H1 (cell line): ENCODE data around the gene RNASET2. TPM values are rescaled to one million over a fixed set of nuclear protein-coding genes. Genes with fewer than 3 reads are reported as not detected.
"Not testable (repeated sequence)": the region's sequence is repeated elsewhere in the genome, so short reads cannot be mapped to it uniquely, and the experiment has no call there.

Experiments used
- CTCF ChIA-PET: fragments of 300-600 bp; sonication (Branson Sonifier 250); formaldehyde crosslinking; loops from one replicate; lab custom pipeline; 2021; ENCODE audit not compliant: partially characterized antibody; lab: Charles Lee
- POLR2A ChIA-PET: fragments of 300-600 bp; sonication (Branson Sonifier 250); formaldehyde crosslinking; loops from one replicate; lab custom pipeline; 2021; ENCODE audit warnings: inconsistent platforms; ENCODE audit not compliant: partially characterized antibody; lab: Charles Lee
- DNase-seq, 2 experiments: peaks; one replicate each; pipeline versions ENCODE4 v3.0.0 to v3.0.0-alpha.2; 2010 to 2022; ENCODE audit warnings: low spot score in 2 of 2, low read depth in 1 of 2, mixed read lengths in 1 of 2
- FAIRE-seq: peaks from 2 replicates; lab custom pipeline; 2011; peaks lifted over from hg19 to GRCh38; lab: Jason Lieb, UNC
- H2AFZ ChIP-seq: 2 replicates; pipeline ENCODE4 v1.8.1; 2012; ENCODE audit warnings: low read length, inconsistent platforms
- H2AK5ac ChIP-seq: 2 replicates; pipeline ENCODE4 v1.6.1; 2013; ENCODE audit warnings: low read depth, low read length
- H2BK120ac ChIP-seq: replicated peaks from 2 replicates; pipeline ENCODE3; 2013; ENCODE audit warnings: low read depth, low read length, inconsistent platforms
- H2BK12ac ChIP-seq: 2 replicates; pipeline ENCODE4 v1.6.1; 2013; ENCODE audit warnings: low read depth, low read length
- H2BK15ac ChIP-seq: 2 replicates; pipeline ENCODE4 v1.6.1; 2013; ENCODE audit warnings: low read length
- H2BK20ac ChIP-seq: 2 replicates; pipeline ENCODE4 v1.6.1; 2013; ENCODE audit warnings: low read length
- H2BK5ac ChIP-seq: 2 replicates; pipeline ENCODE4 v1.6.1; 2013; ENCODE audit warnings: low read depth, low read length
- H3K14ac ChIP-seq: 2 replicates; pipeline ENCODE4 v1.6.1; 2013; ENCODE audit warnings: inconsistent platforms; ENCODE audit not compliant: insufficient read length
- H3K18ac ChIP-seq: 2 replicates; pipeline ENCODE4 v1.6.1; 2013; ENCODE audit warnings: low read length; ENCODE audit errors: extremely low read depth
- H3K23ac ChIP-seq: 2 replicates; pipeline ENCODE4 v1.6.1; 2013; ENCODE audit warnings: inconsistent platforms; ENCODE audit not compliant: insufficient read length
- H3K23me2 ChIP-seq: 2 replicates; pipeline ENCODE4 v1.6.1; 2013; ENCODE audit warnings: low read depth, low read length
- H3K27ac ChIP-seq: 2 replicates; pipeline ENCODE4 v1.6.1; 2011; ENCODE audit warnings: low read depth, low read length, inconsistent platforms
- H3K27me3 ChIP-seq, 4 experiments: replicated peaks in 1 of 4; 1 replicate in 1 of 4; 2 replicates in 3 of 4; pipeline versions ENCODE4 v1.6.1 to v1.8.1; 2011 to 2013; ENCODE audit warnings: low read length in 3 of 4, mild to moderate bottlenecking in 3 of 4, inconsistent platforms in 2 of 4, mixed read lengths in 2 of 4, moderate library complexity in 1 of 4; ENCODE audit not compliant: control insufficient read depth in 3 of 4, insufficient read depth in 3 of 4; ENCODE audit errors: extremely low read depth in 1 of 4
- H3K36me3 ChIP-seq, 4 experiments: 2 replicates each; pipeline versions ENCODE4 v1.6.1 to v1.8.1; 2011 to 2013; ENCODE audit warnings: mild to moderate bottlenecking in 4 of 4, low read length in 3 of 4, moderate library complexity in 2 of 4, control low read depth in 1 of 4, inconsistent platforms in 1 of 4; ENCODE audit not compliant: insufficient read depth in 4 of 4, control insufficient read depth in 2 of 4
- H3K4ac ChIP-seq: replicated peaks from 2 replicates; pipeline ENCODE3; 2013; ENCODE audit warnings: low read length, low read depth, mixed read lengths, inconsistent platforms; ENCODE audit not compliant: insufficient read length
- H3K4me1 ChIP-seq, 4 experiments: replicated peaks in 1 of 4; 1 replicate in 1 of 4; 2 replicates in 3 of 4; pipeline versions ENCODE4 v1.6.1 to v1.8.1; 2011 to 2013; ENCODE audit warnings: low read length in 3 of 4, inconsistent platforms in 2 of 4, mixed read lengths in 1 of 4; ENCODE audit not compliant: insufficient read depth in 4 of 4, control insufficient read depth in 3 of 4
- H3K4me2 ChIP-seq, 2 experiments: 2 replicates each; pipeline versions ENCODE4 v1.6.1 to v1.8.1; 2011 to 2013; ENCODE audit warnings: low read depth in 2 of 2, low read length in 2 of 2, control low read depth in 1 of 2, inconsistent platforms in 1 of 2, mild to moderate bottlenecking in 1 of 2; ENCODE audit not compliant: insufficient read depth in 1 of 2
- H3K4me3 ChIP-seq, 4 experiments: fragments of 200-600, 300-600 bp in 1 of 4; sonication (generic), shearing (Covaris generic), sonication (Bioruptor Twin) in 1 of 4; 2 replicates each; pipeline versions ENCODE4 v1.5.1 to v1.8.1; 2011 to 2016; ENCODE audit warnings: low read length in 4 of 4, low read depth in 3 of 4, control low read depth in 2 of 4, inconsistent platforms in 2 of 4, mild to moderate bottlenecking in 2 of 4, mixed read lengths in 1 of 4, moderate library complexity in 1 of 4; ENCODE audit not compliant: insufficient read depth in 2 of 4; ENCODE audit errors: extremely low read depth in 1 of 4
- H3K56ac ChIP-seq: replicated peaks from 2 replicates; pipeline ENCODE3; 2013; ENCODE audit warnings: low read depth, mild to moderate bottlenecking, mixed read lengths, low read length, inconsistent platforms; ENCODE audit not compliant: insufficient read length
- H3K79me1 ChIP-seq: 2 replicates; pipeline ENCODE4 v1.6.1; 2013; ENCODE audit warnings: low read depth, low read length, control low read depth
- H3K79me2 ChIP-seq, 2 experiments: 2 replicates each; pipeline versions ENCODE4 v1.6.1 to v1.8.1; 2012 to 2013; ENCODE audit warnings: low read length in 2 of 2, mild to moderate bottlenecking in 2 of 2, inconsistent platforms in 1 of 2; ENCODE audit not compliant: insufficient read depth in 2 of 2, control insufficient read depth in 1 of 2
- H3K9ac ChIP-seq, 4 experiments: replicated peaks in 1 of 4; 1 replicate in 1 of 4; 2 replicates in 3 of 4; pipeline versions ENCODE4 v1.6.1 to v1.8.1; 2011 to 2013; ENCODE audit warnings: low read depth in 3 of 4, low read length in 3 of 4, control low read depth in 2 of 4, mild to moderate bottlenecking in 2 of 4, moderate library complexity in 2 of 4, inconsistent platforms in 1 of 4; ENCODE audit errors: extremely low read depth in 1 of 4
- H3K9me3 ChIP-seq, 2 experiments: 2 replicates each; pipeline versions ENCODE4 v1.6.1 to v1.8.1; 2012 to 2013; ENCODE audit warnings: mild to moderate bottlenecking in 2 of 2, moderate library complexity in 2 of 2, control low read depth in 1 of 2, inconsistent platforms in 1 of 2, low read depth in 1 of 2, low read length in 1 of 2, mixed read lengths in 1 of 2; ENCODE audit not compliant: insufficient read depth in 2 of 2
- H4K20me1 ChIP-seq, 2 experiments: replicated peaks in 1 of 2; 2 replicates each; pipeline versions ENCODE3 to v1.8.1; 2011 to 2013; ENCODE audit warnings: inconsistent platforms in 2 of 2, low read length in 2 of 2, mild to moderate bottlenecking in 1 of 2; ENCODE audit not compliant: insufficient read depth in 2 of 2, control insufficient read depth in 1 of 2
- H4K5ac ChIP-seq: 2 replicates; pipeline ENCODE4 v1.6.1; 2013; ENCODE audit warnings: low read length, low read depth, mixed read lengths, inconsistent platforms; ENCODE audit not compliant: insufficient read length
- H4K8ac ChIP-seq: 2 replicates; pipeline ENCODE4 v1.8.0; 2013; ENCODE audit warnings: mild to moderate bottlenecking, moderate library complexity, low read length, inconsistent platforms; ENCODE audit not compliant: insufficient read depth; ENCODE audit errors: extremely low read depth
- H4K91ac ChIP-seq: replicated peaks from 2 replicates; pipeline ENCODE3; 2013; ENCODE audit warnings: low read length, mixed read lengths, inconsistent platforms; ENCODE audit not compliant: insufficient read length
- WGBS, 2 experiments: shearing (Covaris generic) in 1 of 2; methylation state at CpG; one replicate each; pipeline versions ENCODE4 v1.1.6 to v1.1.7; 2013 to 2015; ENCODE audit warnings: low lambda C conversion rate in 2 of 2, mixed read lengths in 2 of 2, inconsistent platforms in 1 of 2, low coverage in 1 of 2, missing lambda C conversion rate in 1 of 2; ENCODE audit not compliant: insufficient replicate concordance in 2 of 2, insufficient coverage in 1 of 2, insufficient read length in 1 of 2; ENCODE audit errors: extremely low coverage in 1 of 2, missing lambda C conversion rate in 1 of 2; 5-methylcytosine and 5-hydroxymethylcytosine counted together
- polyA plus RNA-seq, 7 experiments: library from polyadenylated mRNA; depleted of rRNA in 3 of 7; stranded (reverse) in 5 of 7; unstranded in 2 of 7; fragments of >200 nt in 5 of 7; fragments of 200-250 nt in 2 of 7; gene quantifications; 1 replicate in 5 of 7; 2 replicates in 1 of 7; 4 replicates in 1 of 7; pipeline versions ENCODE4 v1.2.1 to v1.2.3, GENCODE V29; 2011 to 2013; ENCODE audit warnings: missing spikeins in 2 of 7, mixed read lengths in 2 of 7
- total RNA-seq: library from RNA; stranded (reverse); fragmentation: NEBNext Ultra II Directional; extraction: Animal tissue kit (Norgen Biotek cat#: 25700); gene quantifications from 2 replicates; pipeline ENCODE4 v1.2.1, GENCODE V29; 2021

The RNASET2 gene
- total and polyA plus RNA-seq, 2 of the 8 experiments (the other 6 are each of a cell fraction or from before 2014, with no cell fraction given) = 15.7 to 22.9 TPM

DNA sequence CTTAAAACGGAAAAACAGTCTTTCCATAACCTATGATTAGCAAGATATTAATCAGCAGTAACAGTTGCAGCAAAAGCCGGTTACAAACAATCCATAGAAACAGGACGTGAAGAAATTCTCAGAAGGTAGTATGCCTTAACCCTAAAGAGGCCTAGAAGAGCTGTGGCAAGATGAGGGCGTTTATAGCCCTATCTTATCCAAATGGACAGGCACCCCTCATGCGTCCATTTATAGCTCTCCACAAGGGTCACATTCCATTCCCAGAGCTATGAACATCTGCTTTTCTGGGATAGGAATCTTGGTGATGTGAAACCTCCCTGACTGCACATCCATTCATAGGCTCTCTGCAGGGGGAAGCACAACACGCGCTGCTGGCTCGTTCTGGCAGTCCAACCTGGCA lies 40.9 kb downstream of the RNASET2 start:
- H4K20me1 ChIP-seq, FAIRE-seq, H2BK15ac ChIP-seq, DNase-seq, H3K79me2 ChIP-seq, H2AFZ ChIP-seq, H2BK5ac ChIP-seq, H3K4ac ChIP-seq, POLR2A ChIA-PET, H3K18ac ChIP-seq, H3K9me3 ChIP-seq, H3K56ac ChIP-seq, H3K27me3 ChIP-seq, H3K27ac ChIP-seq, H2AK5ac ChIP-seq, H3K4me2 ChIP-seq, H3K23ac ChIP-seq, H4K5ac ChIP-seq, H4K91ac ChIP-seq, H2BK20ac ChIP-seq, H3K4me3 ChIP-seq, H3K9ac ChIP-seq, H3K23me2 ChIP-seq, H4K8ac ChIP-seq, H3K4me1 ChIP-seq, H3K14ac ChIP-seq, H3K79me1 ChIP-seq, H3K36me3 ChIP-seq, H2BK120ac ChIP-seq, H2BK12ac ChIP-seq: not testable (repeated sequence)
- WGBS, 2 experiments = 72% methylated on average over 8 of the region's 8 CpGs; no CpG with 5 or more reads in 1 of the 2 experiments
- CTCF ChIA-PET = interaction anchor here (1.0 to 1.1 kb wide), 2 partner anchors 43 to 141 kb away, joined by 3 read pairs; no protein-coding TSS in a partner anchor

DNA sequence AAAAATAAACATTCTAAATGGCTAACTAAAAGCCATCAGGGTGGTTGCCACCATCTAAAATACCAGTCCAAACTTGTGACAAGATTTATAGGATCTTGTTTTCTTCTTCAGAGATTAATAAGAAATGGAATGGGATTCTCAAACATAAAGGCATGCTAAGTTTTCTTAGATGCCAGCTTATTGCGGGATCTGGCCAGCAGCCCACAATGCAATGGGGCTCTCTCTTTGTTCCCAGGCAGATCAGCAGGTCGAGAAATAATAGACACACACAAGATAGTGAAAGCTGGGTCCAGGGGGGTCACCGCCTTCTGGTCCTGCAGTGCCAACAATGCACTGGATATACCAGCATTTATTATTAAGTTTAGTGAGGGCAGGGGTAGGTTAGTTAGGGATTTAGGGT lies 41.4 kb downstream of the RNASET2 start:
- H4K5ac ChIP-seq, H2BK120ac ChIP-seq, H4K20me1 ChIP-seq, FAIRE-seq, H3K9me3 ChIP-seq, H3K27me3 ChIP-seq, H3K14ac ChIP-seq, H3K79me1 ChIP-seq, H2AK5ac ChIP-seq, H2BK15ac ChIP-seq, H2BK20ac ChIP-seq, DNase-seq, POLR2A ChIA-PET, H3K23ac ChIP-seq, H3K4me1 ChIP-seq, H3K36me3 ChIP-seq, H3K27ac ChIP-seq, H3K18ac ChIP-seq, H4K91ac ChIP-seq, H3K23me2 ChIP-seq, H3K56ac ChIP-seq, H3K9ac ChIP-seq, H2BK12ac ChIP-seq, H3K4me2 ChIP-seq, H2AFZ ChIP-seq, H4K8ac ChIP-seq, H2BK5ac ChIP-seq, H3K4ac ChIP-seq, H3K4me3 ChIP-seq, H3K79me2 ChIP-seq: not testable (repeated sequence)
- WGBS, 2 experiments = 90% methylated on average over 3 of the region's 3 CpGs; no CpG with 5 or more reads in 1 of the 2 experiments
- CTCF ChIA-PET = interaction anchor here (1.0 kb wide), 1 partner anchor 42 kb away, joined by 3 read pairs; no protein-coding TSS in a partner anchor
